Gastrocnemius medialis (tissue), 4 donors: ENCODE data around the gene CSTF3.

Source experiments
- POLR2A ChIP-seq, 2 donors: fragments of 450-650 bp; IDR thresholded peaks; one replicate each; pipeline ENCODE4 v1.6.1; 2017; ENCODE audit warnings: antibody characterized with exemption in 2 of 2, mild to moderate bottlenecking in 2 of 2, moderate library complexity in 2 of 2
- TF ChIP-seq, protein P1 (sequence below), 5 experiments: fragments of 450-650 bp in 3 of 5; fragments of 200-600 bp in 2 of 5; sonication (generic) in 2 of 5; IDR thresholded peaks in 4 of 5; conservative IDR thresholded peaks in 1 of 5; 1 replicate in 4 of 5; 2 replicates in 1 of 5; pipeline ENCODE4 v1.5.1; 2016 to 2019; ENCODE audit warnings: antibody characterized with exemption in 5 of 5, mild to moderate bottlenecking in 3 of 5, moderate library complexity in 3 of 5

DNA sequence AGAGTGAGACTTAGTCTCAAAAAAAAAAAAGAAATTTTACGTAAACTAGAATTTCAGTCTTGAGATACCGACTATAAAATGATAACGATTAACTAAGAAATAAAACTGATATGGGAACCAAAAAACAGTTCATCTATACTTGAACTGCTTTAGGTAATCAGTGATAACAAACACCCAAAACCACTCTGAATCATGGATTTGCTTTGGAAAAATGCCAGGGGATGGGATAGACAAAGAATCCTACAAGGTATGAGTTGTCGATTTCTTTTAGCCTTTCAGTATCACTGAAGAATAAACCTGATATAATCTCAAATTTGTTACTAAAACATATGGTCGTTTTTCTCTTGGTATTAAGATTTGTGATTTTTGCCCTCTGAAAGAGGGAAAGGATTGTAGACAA, 13.7 kb downstream of the CSTF3 start:
- TF ChIP-seq, protein P1, sequence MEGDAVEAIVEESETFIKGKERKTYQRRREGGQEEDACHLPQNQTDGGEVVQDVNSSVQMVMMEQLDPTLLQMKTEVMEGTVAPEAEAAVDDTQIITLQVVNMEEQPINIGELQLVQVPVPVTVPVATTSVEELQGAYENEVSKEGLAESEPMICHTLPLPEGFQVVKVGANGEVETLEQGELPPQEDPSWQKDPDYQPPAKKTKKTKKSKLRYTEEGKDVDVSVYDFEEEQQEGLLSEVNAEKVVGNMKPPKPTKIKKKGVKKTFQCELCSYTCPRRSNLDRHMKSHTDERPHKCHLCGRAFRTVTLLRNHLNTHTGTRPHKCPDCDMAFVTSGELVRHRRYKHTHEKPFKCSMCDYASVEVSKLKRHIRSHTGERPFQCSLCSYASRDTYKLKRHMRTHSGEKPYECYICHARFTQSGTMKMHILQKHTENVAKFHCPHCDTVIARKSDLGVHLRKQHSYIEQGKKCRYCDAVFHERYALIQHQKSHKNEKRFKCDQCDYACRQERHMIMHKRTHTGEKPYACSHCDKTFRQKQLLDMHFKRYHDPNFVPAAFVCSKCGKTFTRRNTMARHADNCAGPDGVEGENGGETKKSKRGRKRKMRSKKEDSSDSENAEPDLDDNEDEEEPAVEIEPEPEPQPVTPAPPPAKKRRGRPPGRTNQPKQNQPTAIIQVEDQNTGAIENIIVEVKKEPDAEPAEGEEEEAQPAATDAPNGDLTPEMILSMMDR (IDR thresholded peaks at IDR 0.05 in 4 of 5, conservative IDR thresholded peaks at IDR 0.05 in 1 of 5), result no peak
- no peak for TF ChIP-seq POLR2A (IDR thresholded peaks at IDR 0.05)
